PC-3 (cell line): ENCODE data around the gene STAC2.

Source experiments
- CTCF ChIP-seq: fragments of 300-600 bp; sonication (generic); conservative IDR thresholded peaks from 2 replicates; pipeline ENCODE4 v1.5.1; 2017; ENCODE audit warnings: antibody characterized with exemption, low read depth, mild to moderate bottlenecking, low read length
- EZH2 ChIP-seq: fragments of 300-600 bp; sonication (generic); IDR thresholded peaks from one replicate; pipeline ENCODE4 v1.6.1; 2017; ENCODE audit warnings: antibody characterized with exemption, mild to moderate bottlenecking, low read length; ENCODE audit not compliant: unreplicated experiment
- EZH2phosphoT487 ChIP-seq: fragments of 300-600 bp; sonication (generic); IDR thresholded peaks from 2 replicates; pipeline ENCODE4 v1.6.1; 2018; ENCODE audit warnings: mild to moderate bottlenecking, antibody characterized with exemption, low read length, borderline replicate concordance

GRCh38 chr17:39238311-39238972 lies 12.7 kb upstream of the STAC2 start:
- TF ChIP-seq CTCF: no peak
- no peak for TF ChIP-seq EZH2phosphoT487
- TF ChIP-seq EZH2: no peak
